Effector CD8-positive, alpha-beta T cell (primary cell): ENCODE measurements around the gene DEFB131A.
"Not testable (repeated sequence)": the region's sequence is repeated elsewhere in the genome, so short reads cannot be mapped to it uniquely, and the experiment has no call there.

Source experiments
- DNase-seq: peaks from one replicate; lab custom pipeline; 2025; lab: John Stamatoyannopoulos, UW
- total RNA-seq, 4 experiments: gene quantifications; one replicate each; lab custom pipeline; 2026; lab: John Stamatoyannopoulos, UW

The DEFB131A gene
- 0 reads per million in 4 experiments for total RNA-seq

- not testable (repeated sequence) for DNase-seq
Observed at GRCh38 chr4:9444114-9444513, at the start of gene DEFB131A. DEFB131A (plus strand) TSS chr4:9444414; CDS start chr4:9444534, 120 bp downstream.

- not testable (repeated sequence) for DNase-seq
Observed at GRCh38 chr4:9405774-9406173, 38.4 kb upstream of the DEFB131A start.

- not testable (repeated sequence) for DNase-seq
Observed at GRCh38 chr4:9406491-9406890, 37.7 kb upstream of the DEFB131A start.

GRCh38 chr4:9409793-9410192 lies 34.4 kb upstream of the DEFB131A start:
- DNase-seq: no peak

- DNase-seq: not testable (repeated sequence)
Observed at GRCh38 chr4:9421884-9422455, 22.2 kb upstream of the DEFB131A start.

- not testable (repeated sequence) for DNase-seq
Observed at GRCh38 chr4:9425916-9426315, 18.3 kb upstream of the DEFB131A start.

- DNase-seq: not testable (repeated sequence)
Observed at GRCh38 chr4:9430061-9430460, 14.2 kb upstream of the DEFB131A start.

GRCh38 chr4:9433320-9433719 lies 10.9 kb upstream of the DEFB131A start:
- DNase-seq: not testable (repeated sequence)

- not testable (repeated sequence) for DNase-seq
Observed at GRCh38 chr4:9436728-9437127, 7.5 kb upstream of the DEFB131A start.

GRCh38 chr4:9442355-9442754 lies 1.9 kb upstream of the DEFB131A start:
- DNase-seq: not testable (repeated sequence)

GRCh38 chr4:9444681-9445080 lies 467 bp downstream of the DEFB131A start:
- not testable (repeated sequence) for DNase-seq

GRCh38 chr4:9452251-9452650 lies 8.0 kb downstream of the DEFB131A start:
- not testable (repeated sequence) for DNase-seq

- not testable (repeated sequence) for DNase-seq
Observed at GRCh38 chr4:9454284-9454683, 10.1 kb downstream of the DEFB131A start.

GRCh38 chr4:9455046-9455445 lies 10.8 kb downstream of the DEFB131A start:
- DNase-seq: not testable (repeated sequence)

- DNase-seq: not testable (repeated sequence)
Observed at GRCh38 chr4:9479466-9479865, 35.3 kb downstream of the DEFB131A start.

GRCh38 chr4:9480066-9480465 lies 35.9 kb downstream of the DEFB131A start:
- DNase-seq: not testable (repeated sequence)

- not testable (repeated sequence) for DNase-seq
Observed at GRCh38 chr4:9482871-9483270, 38.7 kb downstream of the DEFB131A start.

- not testable (repeated sequence) for DNase-seq
Observed at GRCh38 chr4:9483682-9484081, 39.5 kb downstream of the DEFB131A start.

- DNase-seq: not testable (repeated sequence)
Observed at GRCh38 chr4:9486880-9487279, 42.7 kb downstream of the DEFB131A start.

GRCh38 chr4:9488796-9489195 lies 44.6 kb downstream of the DEFB131A start:
- not testable (repeated sequence) for DNase-seq

GRCh38 chr4:9490496-9490895 lies 46.3 kb downstream of the DEFB131A start:
- DNase-seq: not testable (repeated sequence)

GRCh38 chr4:9490986-9491385 lies 46.8 kb downstream of the DEFB131A start:
- DNase-seq: not testable (repeated sequence)

GRCh38 chr4:9493589-9493988 lies 49.4 kb downstream of the DEFB131A start:
- DNase-seq: not testable (repeated sequence)
